ENCODE results near the gene STOML1.
"Not testable (repeated sequence)": the region's sequence is repeated elsewhere in the genome, so short reads cannot be mapped to it uniquely, and the experiment has no call there.

The STOML1 gene

DNA sequence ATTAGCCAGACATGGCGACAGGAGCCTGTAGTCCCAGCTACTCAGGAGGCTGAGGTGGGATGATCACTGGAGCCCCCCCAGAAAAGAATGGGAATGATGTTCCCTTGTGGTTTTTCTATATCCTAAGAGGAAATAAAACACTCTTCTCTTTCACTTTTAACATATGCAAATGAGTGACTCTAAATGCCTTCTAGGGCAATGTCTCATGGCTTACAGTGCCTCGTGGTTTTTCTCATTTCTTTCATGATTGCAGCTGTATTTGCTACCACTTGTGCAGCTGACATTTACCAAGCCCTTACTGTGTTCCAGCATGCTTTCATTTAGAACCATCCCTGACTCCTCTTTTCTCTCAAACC, 26.4 kb downstream of the STOML1 start:
- DNase-seq (ENCODE audit: extremely low read depth in 1 of 2, low read depth in 1 of 2) = no peak

DNA sequence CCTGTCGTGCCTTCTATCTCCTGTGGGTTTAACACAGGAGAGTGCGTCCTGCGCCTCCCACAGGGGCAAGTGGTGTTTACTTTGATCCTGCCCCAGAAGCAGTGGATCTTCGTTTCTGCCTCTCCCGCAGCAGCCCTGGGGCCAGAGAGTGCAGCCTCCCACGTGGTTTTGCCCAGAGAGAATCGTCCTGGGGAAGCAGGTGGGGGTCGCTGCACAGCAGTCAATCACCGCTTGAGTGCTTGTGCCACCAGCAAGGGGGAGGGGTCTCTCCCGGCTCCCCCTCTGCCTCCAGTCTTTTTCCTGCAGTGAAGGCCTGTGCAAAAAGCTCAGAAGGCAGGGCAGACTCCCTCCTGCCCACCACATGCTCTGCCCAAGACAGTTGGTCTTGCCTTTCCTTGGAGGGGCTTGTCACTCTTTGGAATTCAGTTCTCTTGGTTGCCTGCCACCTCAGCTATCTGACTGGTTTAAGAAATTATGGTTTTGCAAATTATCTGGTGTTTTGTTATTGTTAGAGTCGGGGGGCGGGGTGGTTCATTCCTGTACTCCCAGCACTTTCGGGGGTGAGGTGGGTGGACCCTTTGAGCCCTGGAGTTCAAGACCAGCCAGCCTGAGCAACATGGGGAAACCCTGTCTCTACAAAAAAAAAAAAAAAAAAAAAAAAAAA, 26.9 kb downstream of the STOML1 start:
- DNase-seq (ENCODE audit: extremely low read depth in 1 of 2, low read depth in 1 of 2) = peak in 1 of 2 donors; percentile 70

DNA sequence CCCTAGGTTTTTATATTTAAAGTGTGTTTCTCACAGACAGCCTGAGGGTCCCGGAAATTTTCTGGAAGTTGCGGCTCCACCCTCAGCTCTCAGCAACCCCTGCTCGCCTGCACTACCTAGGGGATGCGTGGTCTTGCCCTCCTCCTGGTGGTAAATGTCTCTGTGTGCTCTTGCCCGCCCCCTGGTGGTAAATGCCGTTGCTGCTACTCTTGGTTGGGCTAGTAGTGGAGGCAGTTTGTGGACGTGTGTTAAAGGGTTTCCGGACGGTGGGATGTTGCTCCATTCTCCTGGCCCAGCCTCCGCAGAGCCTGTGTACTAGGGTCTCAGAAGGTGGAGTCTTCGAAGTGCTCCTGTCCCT, 27.4 kb downstream of the STOML1 start:
- peak; percentile 68 to 72 for DNase-seq (ENCODE audit: extremely low read depth in 1 of 2, low read depth in 1 of 2)

DNA sequence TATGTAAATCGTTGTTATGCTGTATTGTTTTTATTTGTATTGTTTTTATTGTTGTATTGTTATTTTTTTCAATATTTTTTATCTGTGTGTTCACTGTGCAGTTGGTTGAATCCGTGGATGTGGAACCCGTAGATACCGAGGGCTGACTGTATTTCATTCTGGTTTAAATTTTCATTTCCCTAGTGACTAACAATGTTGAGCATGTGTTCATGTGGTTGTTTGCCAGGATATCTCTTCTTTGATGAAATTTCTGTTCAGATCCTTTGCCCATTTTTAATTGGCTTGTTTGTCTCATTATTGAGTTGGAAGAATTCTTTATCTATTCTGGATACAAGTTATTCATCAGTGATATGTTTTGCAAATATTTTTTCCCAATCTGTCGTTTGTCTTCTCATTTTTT, 29.7 kb downstream of the STOML1 start:
- DNase-seq (ENCODE audit: extremely low read depth in 1 of 2, low read depth in 1 of 2) = no peak

DNA sequence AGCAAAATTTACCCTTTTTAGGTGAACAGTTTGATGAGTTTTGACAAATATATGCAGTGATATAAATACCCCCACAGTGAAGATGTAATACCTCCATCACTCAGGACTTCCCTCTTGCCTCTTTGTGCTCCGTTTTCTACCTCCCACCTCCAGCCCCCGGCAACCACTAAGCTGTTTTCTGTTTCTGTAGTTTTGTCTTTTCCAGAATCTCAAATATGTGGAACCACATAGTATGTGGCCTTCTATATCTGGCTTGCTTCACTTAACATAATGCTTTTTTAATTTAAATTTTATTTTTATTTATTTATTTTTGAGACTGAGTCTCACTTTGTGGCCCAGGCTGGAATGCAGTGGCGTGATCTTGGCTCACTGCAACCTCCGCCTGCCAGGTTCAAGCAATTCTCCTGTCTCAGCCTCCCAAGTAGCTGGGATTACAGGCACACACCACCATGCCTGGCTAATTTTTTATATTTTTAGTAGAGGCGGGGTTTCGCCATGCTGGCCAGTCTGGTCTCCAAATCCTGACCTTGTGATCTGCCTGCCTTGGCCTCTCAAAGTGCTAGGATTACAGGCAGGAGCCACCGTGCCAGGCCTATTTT, 31.5 kb downstream of the STOML1 start:
- not testable (repeated sequence) for DNase-seq (ENCODE audit: extremely low read depth in 1 of 2, low read depth in 1 of 2)

DNA sequence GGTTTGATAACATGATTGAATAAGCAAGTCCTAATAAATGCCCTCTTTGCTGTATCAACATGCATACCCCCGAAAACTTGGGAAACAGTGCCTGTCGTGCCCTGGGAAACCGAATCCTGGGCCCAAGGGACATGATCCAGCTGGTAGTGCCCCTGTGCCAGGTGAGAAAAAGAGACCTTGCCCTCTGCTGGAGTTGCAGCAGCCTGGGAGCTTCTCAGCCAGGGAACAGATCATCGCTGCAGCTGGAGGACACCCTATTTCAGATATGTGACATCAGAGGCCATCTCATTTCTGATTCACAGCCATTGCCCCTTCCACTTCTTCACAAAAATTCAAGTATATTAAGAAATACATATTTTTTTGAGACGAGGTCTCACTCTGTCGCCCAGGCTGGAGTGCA, 32.3 kb downstream of the STOML1 start:
- DNase-seq (ENCODE audit: extremely low read depth in 1 of 2, low read depth in 1 of 2) = no peak

DNA sequence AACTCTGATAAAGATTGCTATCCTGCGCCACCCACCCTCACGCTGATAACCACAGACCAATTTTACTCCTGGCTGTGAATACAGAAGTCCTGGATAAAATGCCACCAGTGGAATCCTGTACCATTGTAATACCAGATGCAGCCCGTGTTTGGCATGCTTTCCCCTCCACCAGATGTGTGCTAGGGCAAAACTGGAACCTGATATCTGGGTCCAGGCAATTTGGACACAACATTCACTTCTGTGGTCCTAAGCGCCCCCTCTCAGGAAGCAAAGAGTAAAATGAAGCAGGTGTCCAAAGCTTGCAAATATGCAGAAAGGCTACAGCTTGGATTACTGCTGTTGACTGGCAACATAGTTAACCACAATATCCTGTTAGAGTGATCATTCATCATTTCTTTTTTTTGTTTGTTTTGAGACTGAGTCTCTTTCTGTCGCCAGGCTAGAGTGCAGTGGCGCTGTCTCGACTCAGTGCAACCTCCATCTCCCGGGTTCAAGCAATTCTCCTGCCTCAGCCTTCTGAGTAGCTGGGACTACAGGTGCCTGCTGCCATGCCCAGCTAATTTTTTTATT, 33.0 kb downstream of the STOML1 start:
- DNase-seq (ENCODE audit: extremely low read depth in 1 of 2, low read depth in 1 of 2) = no peak

DNA sequence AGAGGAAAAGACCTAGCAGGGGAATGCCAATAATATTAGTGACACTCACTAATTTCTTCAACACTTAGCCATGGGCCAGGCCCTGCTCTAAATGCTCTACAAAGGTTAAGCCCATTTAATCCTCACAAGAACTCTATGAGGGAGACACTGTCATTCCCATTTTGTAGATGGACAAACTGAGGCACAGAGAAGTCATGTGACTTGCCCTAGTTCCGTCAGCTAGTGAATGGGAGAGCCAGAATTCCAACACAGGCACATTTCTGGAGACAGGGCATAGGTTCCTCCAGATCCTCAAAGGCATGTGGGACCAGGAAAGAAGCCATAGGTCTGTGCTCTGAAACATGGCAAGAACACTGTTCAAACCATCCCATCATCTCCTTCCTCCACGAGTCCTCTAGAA, 34.3 kb downstream of the STOML1 start:
- no peak for DNase-seq (ENCODE audit: extremely low read depth in 1 of 2, low read depth in 1 of 2)

DNA sequence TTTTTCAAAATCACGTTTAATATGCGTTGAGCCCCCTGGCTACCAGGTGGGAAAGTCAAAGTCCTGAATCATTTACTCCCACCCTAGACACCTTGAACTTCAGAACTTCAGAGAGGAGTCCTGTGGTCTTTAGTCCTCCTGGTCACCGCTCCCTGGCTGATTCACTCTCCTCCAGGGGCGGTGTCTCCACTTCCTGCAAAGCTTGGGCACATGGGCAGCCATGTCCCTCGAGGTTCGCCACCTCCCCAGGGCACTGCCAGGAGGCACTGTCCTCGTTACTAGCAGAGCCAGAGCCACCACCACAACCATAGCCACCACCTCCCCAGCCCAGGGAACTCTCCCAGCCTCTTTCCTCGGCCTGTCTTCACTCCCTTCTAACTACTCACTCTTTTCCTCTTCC, 34.8 kb downstream of the STOML1 start:
- DNase-seq (ENCODE audit: extremely low read depth in 1 of 2, low read depth in 1 of 2) = no peak

DNA sequence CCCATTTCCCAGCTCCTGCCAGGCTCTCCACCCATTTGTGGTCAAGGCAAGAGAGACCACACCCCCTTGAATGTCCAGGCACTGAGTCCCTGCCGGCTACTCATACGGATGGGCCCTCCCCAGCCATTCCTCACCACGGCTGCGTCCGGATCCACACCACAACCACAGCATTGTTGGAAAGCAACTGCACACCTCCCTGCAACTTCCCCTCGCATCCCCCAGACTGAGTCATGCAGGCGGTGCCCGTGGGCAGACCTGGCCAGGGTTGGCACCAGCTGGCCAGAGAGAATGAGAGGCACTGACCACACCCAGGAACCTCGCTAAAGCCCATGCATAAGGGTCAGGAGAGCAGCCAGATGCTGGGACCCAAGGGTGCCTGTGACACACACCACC, 35.4 kb downstream of the STOML1 start:
- no peak for DNase-seq (ENCODE audit: extremely low read depth in 1 of 2, low read depth in 1 of 2)

DNA sequence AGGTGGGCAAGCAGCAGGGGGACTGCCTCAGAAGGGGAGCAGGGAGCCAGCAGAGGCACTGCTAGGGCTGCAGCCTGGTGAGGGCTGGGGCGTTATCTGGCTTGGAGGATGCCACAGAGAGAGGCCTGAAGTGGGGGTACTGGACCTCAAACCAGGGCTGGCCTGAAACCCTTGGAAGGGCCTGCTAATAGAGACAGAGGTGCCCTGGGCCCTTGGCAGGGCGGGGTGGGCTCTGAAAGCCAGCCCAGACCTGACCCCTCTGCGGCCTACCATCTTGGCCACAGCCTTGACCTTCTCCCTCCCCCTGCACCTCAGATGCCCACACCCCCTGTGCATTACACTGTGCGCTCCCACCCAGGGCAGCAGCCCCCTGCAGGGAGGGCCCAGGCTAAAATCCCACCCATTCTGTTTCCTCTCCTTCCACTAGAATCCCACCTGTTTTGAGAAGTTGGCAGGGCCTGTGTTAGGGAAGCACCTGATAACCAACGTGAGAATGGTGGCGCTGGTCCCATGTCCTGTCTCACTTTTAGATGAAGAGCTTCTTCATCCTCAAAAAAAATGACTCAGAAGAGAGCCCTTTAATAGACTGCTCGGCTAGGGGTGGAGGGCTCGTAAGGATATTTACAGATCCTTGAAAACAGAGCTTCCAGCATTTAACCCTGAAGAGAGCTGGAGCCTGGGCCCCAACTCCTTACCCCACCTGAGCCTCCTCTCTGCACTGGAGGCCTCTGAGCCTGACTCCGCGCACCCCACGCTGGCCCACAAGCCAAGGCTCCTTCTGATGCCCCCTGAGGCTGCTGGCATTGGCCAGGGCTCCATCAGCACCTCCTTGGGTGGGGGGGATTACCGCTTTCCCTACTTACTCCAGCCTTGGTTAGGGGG, 36.0 kb downstream of the STOML1 start:
- DNase-seq (ENCODE audit: extremely low read depth in 1 of 2, low read depth in 1 of 2) = no peak

DNA sequence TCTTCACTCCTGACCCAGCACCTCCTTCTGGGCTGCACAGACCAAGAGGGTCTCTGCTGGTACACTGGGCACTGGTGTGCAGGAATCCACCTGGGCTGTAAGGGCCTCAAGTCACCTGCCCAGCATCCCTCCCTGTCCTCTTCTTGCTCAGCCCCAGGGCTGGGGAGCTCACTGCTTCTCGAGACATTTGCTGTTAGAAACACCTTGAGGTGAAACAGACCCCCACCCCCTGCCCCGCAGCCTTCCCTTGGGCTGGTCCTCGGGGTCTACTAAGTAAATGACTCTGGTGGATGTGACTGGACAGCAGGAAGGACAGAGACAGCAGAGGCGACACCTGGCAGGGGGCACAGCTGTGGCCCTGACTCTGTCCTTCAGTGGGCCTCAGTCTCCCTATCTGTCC, 36.8 kb downstream of the STOML1 start:
- DNase-seq (ENCODE audit: extremely low read depth in 1 of 2, low read depth in 1 of 2) = no peak

DNA sequence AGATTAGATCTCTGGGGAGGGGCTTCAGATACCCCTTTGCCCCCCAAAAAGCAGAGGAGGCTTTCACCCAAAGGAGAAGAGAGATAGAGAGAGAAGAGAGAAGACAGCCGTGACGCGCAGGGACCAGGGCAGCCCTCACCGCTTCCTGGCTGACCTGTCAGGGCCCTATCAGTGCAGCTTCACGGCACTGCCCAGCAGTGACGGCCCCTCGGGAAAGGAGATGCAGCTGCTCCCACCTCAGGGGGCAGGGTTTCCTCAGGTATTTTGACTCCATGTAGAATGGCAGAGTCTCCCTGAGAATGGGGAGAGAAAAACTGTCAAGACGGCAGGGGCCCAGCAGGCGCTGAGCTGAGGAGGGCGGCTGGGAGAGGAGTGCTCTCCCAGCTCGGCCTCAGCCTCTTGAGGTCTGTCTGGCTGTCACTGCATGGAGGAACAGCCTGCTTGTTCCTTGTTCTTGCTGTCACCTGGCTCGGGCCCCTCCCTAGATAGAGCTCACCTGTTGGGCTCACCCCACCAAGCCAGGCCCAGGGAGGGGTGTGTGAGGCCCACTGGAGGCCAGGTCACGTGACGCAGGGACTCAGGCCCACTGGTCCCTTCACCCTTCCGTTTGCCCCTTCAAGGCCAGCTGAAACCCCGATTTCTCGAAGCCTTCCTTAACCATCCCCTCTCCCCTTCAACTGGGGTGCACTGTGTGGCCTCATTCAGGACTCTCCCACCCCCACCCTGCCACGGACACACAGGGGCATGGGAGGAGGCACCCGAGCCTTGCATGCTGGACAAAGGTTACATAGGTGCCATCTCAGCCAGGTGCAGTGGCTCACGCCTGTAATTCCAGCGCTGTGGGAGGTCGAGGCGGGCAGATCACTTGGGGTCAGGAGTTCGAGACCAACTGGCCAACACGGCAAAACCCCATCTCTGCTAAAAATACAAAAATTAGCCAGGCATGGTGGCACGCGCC, 37.6 kb downstream of the STOML1 start:
- DNase-seq (ENCODE audit: extremely low read depth in 1 of 2, low read depth in 1 of 2) = no peak

DNA sequence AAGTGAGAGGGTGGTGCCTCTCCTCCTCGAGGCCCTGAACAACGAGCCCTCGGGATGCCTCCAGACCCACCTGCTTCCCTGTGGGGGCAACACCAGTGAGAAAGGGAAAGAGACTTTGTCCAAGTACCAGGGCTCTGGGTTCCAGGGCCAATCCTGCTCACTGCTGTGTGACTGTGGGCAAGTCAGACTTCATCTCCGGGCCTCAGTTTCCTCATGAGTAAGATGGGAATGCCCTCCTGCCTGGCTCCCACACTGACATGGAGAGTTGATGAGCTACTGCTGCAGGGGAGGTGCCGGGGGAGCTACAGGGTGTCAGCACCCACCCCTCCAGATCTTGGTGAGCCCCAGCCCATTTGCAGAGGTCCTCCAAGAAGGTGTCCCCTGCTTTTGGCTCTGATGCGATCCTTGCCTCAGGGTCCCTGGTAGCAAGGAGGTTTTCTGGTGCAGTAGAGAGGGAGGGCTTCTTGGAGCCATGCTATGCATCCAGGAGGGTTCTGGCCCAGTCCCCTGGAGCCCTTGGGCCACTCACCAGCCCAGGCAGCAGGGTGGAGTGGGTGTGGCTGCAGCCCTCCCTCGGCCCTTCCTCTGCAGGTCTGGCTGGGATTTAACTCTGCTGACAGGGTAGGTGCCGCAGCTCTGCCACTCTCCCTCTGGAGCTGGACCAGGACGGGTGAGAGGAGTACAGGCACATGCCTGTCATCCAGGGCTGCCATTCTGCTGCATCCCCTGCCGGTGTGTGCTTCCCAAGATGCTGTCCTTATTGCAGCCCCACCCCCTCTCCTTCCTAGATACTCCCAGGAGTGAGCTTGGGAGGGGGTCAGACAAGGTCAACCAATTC, 39.0 kb downstream of the STOML1 start:
- no peak for DNase-seq (ENCODE audit: extremely low read depth in 1 of 2, low read depth in 1 of 2)

DNA sequence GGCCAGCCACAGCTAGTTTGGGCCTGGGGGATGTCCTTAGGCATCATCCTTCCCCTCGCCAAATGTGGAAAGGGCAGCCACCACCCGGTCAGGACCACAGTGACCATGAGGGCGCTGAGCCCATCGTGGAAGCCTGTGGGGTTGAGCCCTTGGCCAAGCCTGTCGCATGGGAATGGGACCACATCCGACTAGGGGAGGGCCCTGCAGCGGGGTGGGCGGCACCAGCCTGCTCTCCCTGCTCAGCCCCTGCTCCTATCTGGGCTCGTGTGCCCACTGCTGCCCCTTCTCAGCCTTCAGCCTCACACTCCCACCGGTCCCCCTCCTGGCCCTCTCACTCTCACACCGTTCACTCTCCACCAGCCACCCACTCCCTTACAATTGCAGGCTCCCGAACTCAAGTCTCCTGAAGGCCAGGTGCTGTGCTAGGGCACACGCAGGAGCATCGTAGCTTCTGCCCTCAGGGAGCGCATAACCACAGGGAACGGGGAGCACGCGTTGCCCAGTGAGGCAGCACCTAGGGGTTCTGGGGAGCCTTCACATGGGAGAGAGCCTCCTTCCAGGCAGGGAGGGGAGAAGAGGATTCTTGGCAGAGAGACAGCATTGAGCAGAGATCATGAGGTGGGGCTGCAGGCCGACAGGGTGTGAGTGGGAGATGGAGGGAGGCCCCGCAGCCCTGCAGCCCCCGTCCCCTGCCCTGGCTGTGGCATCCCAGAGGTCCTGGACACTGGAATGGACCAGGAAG, 39.8 kb downstream of the STOML1 start:
- no peak for DNase-seq (ENCODE audit: extremely low read depth in 1 of 2, low read depth in 1 of 2)

DNA sequence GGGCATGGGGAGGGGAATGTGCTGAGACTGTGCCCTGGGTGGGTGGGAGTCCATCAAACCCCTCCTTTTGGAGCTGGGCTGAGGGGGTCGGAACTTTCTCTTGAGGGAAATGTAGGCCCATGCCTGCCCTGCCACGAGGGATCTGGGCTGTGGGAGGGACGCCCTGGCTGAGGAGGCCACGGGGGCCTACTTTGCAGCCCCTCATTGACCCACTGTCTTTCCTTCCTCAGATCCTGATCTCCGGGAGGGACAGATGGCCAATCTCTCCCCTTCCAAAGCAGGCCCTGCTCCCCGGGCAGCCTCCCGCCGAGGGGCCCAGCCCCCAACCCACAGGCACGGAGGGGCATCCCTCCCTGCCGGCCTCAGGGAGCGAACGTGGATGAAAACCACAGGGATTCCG, 40.5 kb downstream of the STOML1 start:
- DNase-seq (ENCODE audit: extremely low read depth in 1 of 2, low read depth in 1 of 2) = no peak

DNA sequence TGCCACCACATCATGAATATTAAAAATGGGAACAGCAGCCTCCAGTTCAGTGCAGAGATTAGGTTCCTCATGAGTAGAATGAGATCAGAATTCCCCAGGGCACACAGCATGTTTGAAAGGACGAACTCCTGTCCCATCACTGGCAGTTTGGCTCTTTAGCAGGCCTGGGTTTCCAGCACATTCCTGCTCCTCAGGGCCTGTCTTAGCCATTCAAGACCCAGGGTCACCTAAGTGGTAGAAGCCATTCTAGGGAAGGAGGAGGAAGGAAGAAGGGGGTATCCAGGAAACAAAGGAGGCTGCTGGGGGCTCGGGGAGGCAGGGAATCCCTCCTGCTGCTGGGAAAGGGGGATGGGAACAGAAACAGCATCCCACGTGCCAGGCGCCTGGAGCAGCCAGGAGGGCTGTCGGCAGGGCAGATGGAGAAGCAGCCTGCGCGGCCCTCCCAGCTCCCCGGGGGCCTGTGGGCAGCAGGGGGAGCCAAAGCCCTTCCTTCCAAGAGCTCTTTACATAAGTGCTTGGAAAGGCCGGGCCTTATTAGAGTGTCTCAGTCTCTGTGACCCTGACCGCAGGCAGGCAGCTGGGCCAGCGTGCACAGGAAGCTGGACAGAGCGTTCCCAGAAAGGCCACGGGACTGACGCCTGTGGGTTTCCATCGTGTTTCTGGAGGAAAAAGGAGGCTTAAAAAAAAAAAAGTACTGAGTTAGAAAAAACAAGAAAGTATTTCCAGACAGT, 41.1 kb downstream of the STOML1 start:
- DNase-seq (ENCODE audit: extremely low read depth in 1 of 2, low read depth in 1 of 2) = peak; percentile 44 to 47

DNA sequence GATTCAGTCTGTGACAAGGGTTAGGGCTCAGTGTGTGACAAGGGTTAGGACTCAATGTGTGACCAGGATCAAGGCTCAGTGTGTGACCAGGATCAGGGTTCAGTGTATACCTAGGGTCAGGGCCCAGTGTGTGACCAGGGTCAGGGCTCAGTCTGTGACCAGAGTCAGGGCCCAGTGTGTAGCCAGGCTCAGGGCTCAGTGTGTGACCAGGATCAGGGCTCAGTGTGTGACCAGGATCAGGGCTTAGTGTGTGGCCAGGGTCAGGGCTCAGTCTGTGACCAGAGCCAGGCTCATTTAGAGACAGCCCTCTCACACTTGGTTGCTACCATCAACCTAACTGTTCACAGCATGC, 41.6 kb downstream of the STOML1 start:
- DNase-seq (ENCODE audit: extremely low read depth in 1 of 2, low read depth in 1 of 2) = no peak

DNA sequence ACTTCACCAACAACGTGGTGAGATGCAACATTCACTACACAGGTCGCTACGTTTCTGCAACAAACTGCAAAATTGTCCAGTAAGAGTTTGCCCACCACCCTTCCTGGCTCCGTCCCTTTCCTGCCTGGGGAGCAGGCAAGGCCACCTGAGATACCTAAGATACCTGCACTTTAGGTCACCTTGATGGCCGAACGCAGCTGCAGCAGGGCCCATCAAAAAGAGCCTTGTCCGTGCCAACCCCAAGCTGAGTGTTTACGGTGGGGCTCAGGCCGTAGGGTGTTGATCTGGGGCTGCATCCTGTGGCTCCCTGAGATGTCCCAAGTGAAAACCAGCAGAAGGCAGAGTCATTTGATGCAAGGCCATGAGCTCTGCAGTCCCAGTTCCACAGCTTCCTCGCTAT, 42.6 kb downstream of the STOML1 start:
- no peak for DNase-seq (ENCODE audit: extremely low read depth in 1 of 2, low read depth in 1 of 2)
